ENCODE data around the gene CADPS.

Gene CADPS

GRCh38 chr3:62500556-62501288 lies 374.5 kb downstream of the CADPS start:
- DNase-seq (ENCODE audit: low spot score), result no peak

GRCh38 chr3:62497156-62497555 lies 378.1 kb downstream of the CADPS start:
- no peak for DNase-seq (ENCODE audit: low spot score)

GRCh38 chr3:62496503-62496902 lies 378.7 kb downstream of the CADPS start:
- DNase-seq (ENCODE audit: low spot score), result no peak

GRCh38 chr3:62493109-62493801 lies 382.0 kb downstream of the CADPS start:
- DNase-seq (ENCODE audit: low spot score), result no peak

GRCh38 chr3:62482961-62483360 lies 392.3 kb downstream of the CADPS start:
- no peak for DNase-seq (ENCODE audit: low spot score)

GRCh38 chr3:62481962-62482361 lies 393.3 kb downstream of the CADPS start:
- DNase-seq (ENCODE audit: low spot score), result no peak

GRCh38 chr3:62480056-62480455 lies 395.2 kb downstream of the CADPS start:
- no peak for DNase-seq (ENCODE audit: low spot score)

GRCh38 chr3:62479326-62479725 lies 395.9 kb downstream of the CADPS start:
- DNase-seq (ENCODE audit: low spot score), result no peak

- no peak for DNase-seq (ENCODE audit: low spot score)
Measured at GRCh38 chr3:62475306-62475705, 399.9 kb downstream of the CADPS start.

GRCh38 chr3:62467966-62468722 lies 407.1 kb downstream of the CADPS start:
- DNase-seq (ENCODE audit: low spot score), result no peak

GRCh38 chr3:62462788-62463187 lies 412.4 kb downstream of the CADPS start:
- DNase-seq (ENCODE audit: low spot score), result no peak

GRCh38 chr3:62462104-62462762 lies 413.0 kb downstream of the CADPS start:
- DNase-seq (ENCODE audit: low spot score), result no peak

GRCh38 chr3:62454916-62455315 lies 420.3 kb downstream of the CADPS start:
- no peak for DNase-seq (ENCODE audit: low spot score)

GRCh38 chr3:62453448-62453847 lies 421.8 kb downstream of the CADPS start:
- no peak for DNase-seq (ENCODE audit: low spot score)

GRCh38 chr3:62451211-62451887 lies 423.9 kb downstream of the CADPS start:
- no peak for DNase-seq (ENCODE audit: low spot score)

GRCh38 chr3:62446337-62446940 lies 428.8 kb downstream of the CADPS start:
- DNase-seq (ENCODE audit: low spot score), result no peak

GRCh38 chr3:62445275-62445674 lies 429.9 kb downstream of the CADPS start:
- no peak for DNase-seq (ENCODE audit: low spot score)

- no peak for DNase-seq (ENCODE audit: low spot score)
Measured at GRCh38 chr3:62439978-62440377, 435.2 kb downstream of the CADPS start.

GRCh38 chr3:62439176-62439813 lies 435.9 kb downstream of the CADPS start:
- no peak for DNase-seq (ENCODE audit: low spot score)

- DNase-seq (ENCODE audit: low spot score), result no peak
Measured at GRCh38 chr3:62436785-62437184, 438.4 kb downstream of the CADPS start.

- DNase-seq (ENCODE audit: low spot score), result no peak
Measured at GRCh38 chr3:62433396-62433795, 441.8 kb downstream of the CADPS start.
